Activated CD4-positive, alpha-beta T cell treated with anti-CD3 and anti-CD28 coated beads, Interleukin-2, amount 10 ng/mL, durations not matched to agents 24 days and 14 days (primary cell): ENCODE results near the gene GALNT1. TPM values are rescaled to one million over a fixed set of nuclear protein-coding genes. Genes with fewer than 3 reads are reported as not detected.

Experiments
- DNase-seq: peaks from one replicate; pipeline ENCODE4 v3.0.0; 2022
- H3K27ac Mint-ChIP-seq: one replicate; pipeline ENCODE4 v1.8.0; 2022; ENCODE audit warnings: mild to moderate bottlenecking, mixed read lengths
- H3K27me3 Mint-ChIP-seq: one replicate; pipeline ENCODE4 v1.8.0; 2022; ENCODE audit warnings: mixed read lengths
- H3K36me3 Mint-ChIP-seq: one replicate; pipeline ENCODE4 v1.8.0; 2022; ENCODE audit warnings: low read depth, mild to moderate bottlenecking, mixed read lengths
- H3K4me1 Mint-ChIP-seq: one replicate; pipeline ENCODE4 v1.8.0; 2021; ENCODE audit warnings: mixed read lengths
- H3K4me3 Mint-ChIP-seq: one replicate; pipeline ENCODE4 v1.8.0; 2022; ENCODE audit warnings: mild to moderate bottlenecking, moderate library complexity, mixed read lengths
- H3K9me3 Mint-ChIP-seq: one replicate; pipeline ENCODE4 v1.8.0; 2021; ENCODE audit warnings: mixed read lengths
- intact Hi-C: fragments of 100-400 bp; cut with micrococcal nuclease; formaldehyde crosslinking; loops from one replicate; pipeline ENCODE4 v1.15.1; 2023
- total RNA-seq: library from RNA; stranded (reverse); gene quantifications from 2 replicates; pipeline ENCODE4 v1.2.3, GENCODE V29; 2022

The GALNT1 gene
- total RNA-seq, 1 donor from 2014 or later, result 47.0 TPM

DNA sequence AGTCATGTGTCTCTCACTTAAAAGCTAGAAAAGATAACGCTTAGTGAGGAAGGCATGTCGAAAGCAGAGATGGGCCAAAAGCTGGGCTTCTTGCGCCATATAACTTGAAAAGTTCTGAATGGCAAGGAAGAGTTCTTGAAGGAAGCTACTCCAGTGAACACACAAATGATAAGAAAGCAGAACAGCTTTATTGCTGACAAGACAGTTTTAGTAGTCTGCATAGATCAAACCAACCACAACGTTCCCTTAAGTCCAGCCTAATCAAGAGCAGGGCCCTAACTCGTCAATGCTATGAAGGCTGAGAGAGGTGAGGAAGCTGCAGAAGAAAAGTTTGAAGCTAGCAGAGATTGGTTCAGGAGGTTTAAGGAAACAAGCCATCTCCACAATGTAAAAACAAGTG lies 55.7 kb downstream of the GALNT1 start:
- Mint-ChIP-seq H3K4me3 (no peak overlapping the region), H3K27ac (no peak overlapping the region), H3K27me3 (no peaks in the 10 kb centered on the region), H3K36me3 (peaks cover 1% of the 10 kb centered on the region), H3K9me3 (peaks cover 8% of the 10 kb centered on the region), H3K4me1 (no peaks in the 10 kb centered on the region)
- intact Hi-C loops, result no loop called here
- no peak for DNase-seq

DNA sequence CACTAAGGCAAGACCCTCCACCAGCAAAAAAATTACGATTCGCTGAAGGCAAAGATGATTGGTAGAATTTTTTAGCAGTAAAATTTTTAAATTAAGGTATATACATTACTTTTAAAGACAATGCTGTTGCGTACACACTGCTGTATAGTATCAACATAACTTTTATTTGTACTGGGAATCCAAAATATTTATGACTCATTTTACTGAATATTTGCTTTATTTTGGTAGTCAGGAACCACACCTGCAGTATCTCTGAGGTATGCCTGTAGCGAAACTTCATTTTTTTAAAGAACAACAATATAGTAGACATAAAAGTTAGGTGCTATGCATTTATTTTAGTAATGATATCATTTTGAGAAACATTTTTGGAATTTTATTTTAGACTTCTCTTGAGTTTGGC lies 57.8 kb downstream of the GALNT1 start:
- H3K36me3 Mint-ChIP-seq, result peaks cover 1% of the 10 kb centered on the region
- H3K4me1 Mint-ChIP-seq, result no peaks in the 10 kb centered on the region
- intact Hi-C loops, result no loop called here
- DNase-seq, result no peak
- peaks cover 11% of the 10 kb centered on the region for H3K9me3 Mint-ChIP-seq
- no peak overlapping the region for H3K4me3 Mint-ChIP-seq
- no peaks in the 10 kb centered on the region for H3K27me3 Mint-ChIP-seq
- no peak overlapping the region for H3K27ac Mint-ChIP-seq

DNA sequence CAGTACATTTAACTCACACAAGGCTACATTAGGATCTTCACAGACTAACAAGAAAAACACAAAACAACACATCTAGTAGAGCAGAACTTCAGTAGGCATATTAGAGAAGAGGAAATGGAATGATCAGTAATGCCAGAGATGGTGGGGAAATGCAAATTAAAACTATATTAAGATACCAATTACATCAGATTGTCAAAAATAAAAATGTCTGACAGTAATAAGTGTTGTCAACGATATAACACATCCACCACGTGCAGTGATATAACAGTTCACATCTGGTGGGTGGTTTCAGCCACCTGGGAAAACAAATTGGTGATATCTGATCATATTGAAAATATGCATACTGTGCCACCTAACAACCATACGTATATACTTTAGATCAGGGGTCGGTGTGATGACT lies 59.9 kb downstream of the GALNT1 start:
- intact Hi-C loops, result no loop called here
- no peaks in the 10 kb centered on the region for H3K4me1 Mint-ChIP-seq
- H3K36me3 Mint-ChIP-seq, result peaks cover 1% of the 10 kb centered on the region
- no peak overlapping the region for H3K27ac Mint-ChIP-seq
- H3K4me3 Mint-ChIP-seq, result no peak overlapping the region
- DNase-seq, result no peak
- H3K9me3 Mint-ChIP-seq, result peaks cover 11% of the 10 kb centered on the region
- H3K27me3 Mint-ChIP-seq, result no peaks in the 10 kb centered on the region

DNA sequence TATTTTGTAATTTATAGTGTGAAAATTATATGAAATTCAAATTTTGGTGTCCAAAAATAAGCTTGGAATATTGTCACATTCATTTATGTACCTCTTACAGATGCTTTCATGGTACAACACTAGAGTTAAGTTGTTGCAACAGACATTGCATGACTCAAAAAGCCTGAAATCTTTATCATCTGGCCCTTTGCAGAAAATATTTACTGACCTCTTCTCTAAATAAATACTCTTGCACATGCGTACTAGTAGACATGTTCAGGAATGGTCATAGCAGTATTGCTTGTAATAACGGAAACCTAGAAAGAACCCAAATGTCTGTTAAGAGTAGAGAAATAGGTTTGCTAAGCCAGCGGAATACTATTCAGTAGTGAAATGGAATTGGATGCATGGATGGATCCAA lies 60.4 kb downstream of the GALNT1 start:
- no peak for DNase-seq
- Mint-ChIP-seq H3K27ac (no peak overlapping the region), H3K4me3 (no peak overlapping the region), H3K9me3 (peaks cover 9% of the 10 kb centered on the region), H3K36me3 (peaks cover 1% of the 10 kb centered on the region), H3K4me1 (no peaks in the 10 kb centered on the region), H3K27me3 (no peaks in the 10 kb centered on the region)
- intact Hi-C loops, result no loop called here

DNA sequence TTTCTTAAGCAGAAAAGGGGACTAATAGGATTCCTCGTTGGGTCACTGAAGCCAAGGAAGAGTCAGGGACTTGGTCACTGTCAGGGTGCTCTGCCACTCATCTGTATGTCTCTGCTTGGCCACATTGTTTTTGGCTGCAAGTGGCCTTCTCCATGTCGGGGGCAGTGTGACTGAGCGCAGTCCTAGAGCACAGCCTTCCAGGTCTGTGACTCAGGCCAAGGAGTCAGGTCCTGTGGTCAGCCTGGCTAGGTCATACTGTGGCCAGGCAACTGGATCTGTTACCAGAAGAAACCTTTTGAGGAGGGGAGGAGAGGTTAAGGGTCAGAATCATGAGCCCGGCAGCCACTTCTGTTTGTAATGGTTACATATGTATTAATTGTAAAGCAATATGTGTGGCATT lies 61.3 kb downstream of the GALNT1 start:
- Mint-ChIP-seq H3K4me1 (no peaks in the 10 kb centered on the region), H3K9me3 (peaks cover 10% of the 10 kb centered on the region), H3K36me3 (no peaks in the 10 kb centered on the region), H3K27ac (no peak overlapping the region), H3K4me3 (no peak overlapping the region), H3K27me3 (no peaks in the 10 kb centered on the region)
- intact Hi-C loops, result no loop called here
- no peak for DNase-seq

DNA sequence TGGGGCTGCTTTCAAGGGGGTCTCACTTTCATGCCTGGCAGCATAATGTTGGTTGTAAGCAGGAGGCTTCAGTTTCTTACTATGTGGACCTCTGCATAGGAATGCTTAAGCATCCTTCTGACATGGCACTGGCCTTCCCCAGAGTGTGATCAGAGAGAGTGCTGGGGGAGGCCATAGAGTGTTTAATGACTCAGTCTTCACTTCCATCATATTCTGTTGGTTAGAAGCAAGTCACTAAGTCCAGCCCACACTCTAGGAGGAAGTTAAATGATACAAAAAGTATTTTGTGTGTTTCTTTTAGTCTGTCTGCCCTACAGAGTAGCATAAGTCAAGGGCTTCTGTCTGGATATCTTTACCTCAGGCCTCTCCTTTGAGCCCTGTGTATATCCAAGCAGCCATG lies 64.9 kb downstream of the GALNT1 start:
- no peaks in the 10 kb centered on the region for H3K36me3 Mint-ChIP-seq
- H3K4me1 Mint-ChIP-seq, result no peaks in the 10 kb centered on the region
- intact Hi-C loops, result no loop called here
- DNase-seq, result no peak
- no peaks in the 10 kb centered on the region for H3K27me3 Mint-ChIP-seq
- no peak overlapping the region for H3K27ac Mint-ChIP-seq
- no peak overlapping the region for H3K4me3 Mint-ChIP-seq
- H3K9me3 Mint-ChIP-seq, result peaks cover 8% of the 10 kb centered on the region

DNA sequence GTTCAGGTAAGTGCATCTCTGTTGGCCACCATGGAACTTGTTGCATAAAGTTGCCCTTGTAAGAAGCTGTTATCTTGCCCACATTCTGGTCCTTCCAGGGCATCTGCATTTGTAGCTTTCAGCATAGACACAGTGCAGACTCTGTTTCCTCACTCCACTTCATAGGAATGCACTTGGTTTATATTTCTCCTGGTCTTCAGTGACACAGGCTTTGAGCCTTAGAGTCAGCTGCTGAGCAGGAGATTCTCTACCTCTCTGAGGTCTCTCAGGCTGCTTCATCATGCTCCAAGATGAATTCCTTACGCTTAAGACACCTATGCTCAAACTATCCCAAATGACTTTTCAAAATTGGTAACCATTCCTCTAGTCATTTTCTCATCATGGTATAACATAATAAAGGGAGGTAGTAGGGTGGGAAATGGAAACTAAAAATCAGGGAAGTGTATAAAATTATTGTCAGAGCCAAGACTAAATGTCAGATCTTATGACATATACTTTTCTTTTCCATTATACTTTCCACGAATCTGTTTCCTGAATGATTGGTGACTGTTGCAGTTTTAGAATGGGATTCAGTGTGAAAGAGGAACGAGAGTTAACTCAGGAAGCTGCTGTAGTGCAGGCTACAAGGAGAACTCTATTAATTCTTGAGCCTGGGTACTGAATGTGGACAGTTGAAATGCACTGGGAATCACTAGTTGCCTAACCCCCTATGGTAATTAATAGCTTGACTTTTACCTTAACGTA lies 72.0 kb downstream of the GALNT1 start:
- Mint-ChIP-seq H3K4me1 (no peaks in the 10 kb centered on the region), H3K27ac (no peak overlapping the region), H3K4me3 (no peak overlapping the region), H3K9me3 (no peaks in the 10 kb centered on the region), H3K36me3 (peaks cover 1% of the 10 kb centered on the region), H3K27me3 (no peaks in the 10 kb centered on the region)
- intact Hi-C loops, result no loop called here
- DNase-seq, result no peak

DNA sequence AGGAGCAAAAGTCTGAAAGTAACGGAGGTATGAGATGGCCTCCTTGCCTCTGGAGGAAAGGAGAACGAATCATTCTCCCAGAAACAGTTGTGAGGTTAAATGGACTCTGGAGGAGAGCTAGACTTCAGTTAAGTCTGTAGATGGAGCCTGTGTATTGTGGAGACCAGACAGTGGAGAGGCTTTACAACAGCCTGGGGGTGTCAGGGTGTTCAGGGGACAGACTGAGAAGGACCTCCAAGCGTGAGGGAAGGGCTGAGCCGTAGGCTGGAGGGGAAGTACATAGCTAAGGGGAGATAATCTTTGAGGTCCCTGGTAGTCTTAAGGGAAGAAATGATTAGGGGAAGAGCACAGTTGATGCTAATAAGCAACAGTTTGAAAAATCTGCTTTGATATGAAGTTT lies 76.6 kb downstream of the GALNT1 start:
- DNase-seq, result no peak
- no peaks in the 10 kb centered on the region for H3K27me3 Mint-ChIP-seq
- H3K4me3 Mint-ChIP-seq, result no peak overlapping the region
- H3K4me1 Mint-ChIP-seq, result no peaks in the 10 kb centered on the region
- no peak overlapping the region for H3K27ac Mint-ChIP-seq
- H3K36me3 Mint-ChIP-seq, result peaks cover 4% of the 10 kb centered on the region
- intact Hi-C loops, result no loop called here
- no peaks in the 10 kb centered on the region for H3K9me3 Mint-ChIP-seq

DNA sequence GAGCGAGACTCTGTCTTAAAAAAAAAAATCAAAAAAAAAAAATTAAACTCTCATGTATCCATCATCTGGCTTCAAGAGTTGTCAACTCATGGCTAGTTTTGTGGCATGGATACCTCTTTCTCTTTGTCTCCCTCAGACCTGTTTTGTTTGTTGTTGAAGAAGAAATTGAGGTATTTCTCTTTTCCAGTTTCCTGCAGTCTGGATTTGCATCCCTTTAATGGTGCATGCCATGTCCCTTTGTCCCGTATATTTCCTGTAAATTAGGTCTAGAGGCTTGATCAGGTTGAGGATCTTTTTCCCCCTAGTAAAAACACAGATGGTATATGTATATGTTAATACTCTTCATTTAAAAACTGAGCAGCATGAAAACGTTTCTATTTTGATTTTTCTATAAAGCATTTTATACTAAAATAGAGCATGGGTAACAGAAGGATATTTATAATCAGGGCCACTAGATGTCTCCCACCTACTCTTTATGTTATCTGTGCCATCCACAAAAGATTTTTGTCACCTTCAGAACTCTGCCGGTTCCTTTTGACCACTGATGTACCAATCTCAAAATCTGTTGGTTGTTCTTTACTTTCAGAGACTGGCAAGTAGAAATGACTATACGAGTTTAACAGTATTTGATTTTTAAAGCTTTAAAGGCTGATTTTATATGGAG lies 80.1 kb downstream of the GALNT1 start:
- no peaks in the 10 kb centered on the region for H3K9me3 Mint-ChIP-seq
- intact Hi-C loops, result no loop called here

DNA sequence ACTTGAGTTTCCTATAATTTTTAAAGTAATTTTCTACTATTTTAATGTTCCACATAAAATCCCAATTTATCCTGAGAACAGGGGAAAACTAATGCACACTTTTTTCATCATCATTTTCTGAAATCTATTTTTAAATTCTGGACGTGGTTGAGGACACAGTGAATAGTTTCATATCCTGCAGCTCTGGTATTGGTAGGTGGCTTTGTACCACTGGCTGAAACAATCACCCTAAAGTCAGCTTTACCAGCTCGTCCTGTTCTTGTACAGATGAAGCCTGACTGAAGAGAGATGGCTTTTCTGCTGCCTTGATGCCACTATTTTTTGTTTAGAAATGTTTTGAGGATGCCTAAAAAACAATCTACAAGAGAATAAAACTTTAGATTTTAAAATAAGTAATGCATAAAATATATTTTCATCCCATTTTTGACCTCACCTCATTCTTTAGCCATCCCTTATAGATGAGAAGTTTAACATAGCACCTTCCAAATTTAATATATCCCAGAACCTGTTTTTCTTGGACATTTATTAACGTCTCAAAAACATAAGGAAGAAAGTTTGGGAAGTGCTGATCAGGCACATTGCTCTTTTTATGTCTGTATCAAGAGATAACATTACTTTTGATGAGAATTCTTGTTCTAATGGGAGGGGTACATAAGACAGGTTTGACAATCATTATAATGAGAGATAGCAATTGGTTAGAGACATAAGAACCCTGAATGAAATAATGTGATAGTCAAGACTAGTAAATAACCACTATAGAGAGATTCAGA lies 80.9 kb downstream of the GALNT1 start:
- Mint-ChIP-seq H3K27me3 (no peaks in the 10 kb centered on the region), H3K36me3 (peaks cover 29% of the 10 kb centered on the region), H3K9me3 (no peaks in the 10 kb centered on the region), H3K4me1 (no peaks in the 10 kb centered on the region), H3K4me3 (no peak overlapping the region), H3K27ac (no peak overlapping the region)
- no peak for DNase-seq
- intact Hi-C loops, result no loop called here

More for the DNA sequence above, 80.1 kb downstream of the GALNT1 start:
- Mint-ChIP-seq H3K27ac (no peak overlapping the region), H3K4me1 (no peaks in the 10 kb centered on the region), H3K36me3 (peaks cover 25% of the 10 kb centered on the region), H3K27me3 (no peaks in the 10 kb centered on the region), H3K4me3 (no peak overlapping the region)
- DNase-seq, result no peak

DNA sequence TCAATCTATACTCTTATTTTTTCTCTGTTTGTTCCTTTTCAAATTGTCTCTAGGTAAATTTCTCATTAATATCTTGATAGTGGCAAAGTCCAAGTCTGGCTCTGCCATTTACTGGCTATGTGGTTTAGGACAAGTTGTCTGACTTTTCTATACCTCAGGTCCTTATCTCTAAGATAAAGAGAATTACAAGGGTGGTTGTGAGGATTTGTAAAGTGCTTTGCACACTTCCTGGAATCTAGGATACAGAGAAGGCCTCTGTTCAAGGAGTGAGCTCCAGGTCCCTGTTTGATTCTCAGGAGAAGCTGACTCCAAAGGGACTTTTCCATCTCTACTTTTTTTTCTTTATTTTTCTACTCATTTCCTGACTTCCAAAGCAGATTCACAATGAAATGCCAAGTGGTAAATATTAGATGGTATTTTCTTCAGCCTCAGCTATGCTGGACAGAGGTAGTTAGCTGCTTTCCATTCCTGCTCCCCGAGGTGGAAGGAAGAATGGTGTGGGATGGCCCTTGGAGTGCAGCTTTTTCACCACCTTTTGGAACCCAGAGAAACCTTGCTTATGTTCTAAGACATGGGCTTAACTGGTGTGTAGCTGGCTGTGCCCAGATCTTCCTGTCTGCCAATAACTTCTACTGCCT lies 90.5 kb downstream of the GALNT1 start:
- Mint-ChIP-seq H3K4me1 (no peaks in the 10 kb centered on the region), H3K36me3 (peaks cover 8% of the 10 kb centered on the region), H3K9me3 (no peaks in the 10 kb centered on the region), H3K27ac (no peak overlapping the region), H3K4me3 (no peak overlapping the region), H3K27me3 (no peaks in the 10 kb centered on the region)
- intact Hi-C loops, result no loop called here
- no peak for DNase-seq

DNA sequence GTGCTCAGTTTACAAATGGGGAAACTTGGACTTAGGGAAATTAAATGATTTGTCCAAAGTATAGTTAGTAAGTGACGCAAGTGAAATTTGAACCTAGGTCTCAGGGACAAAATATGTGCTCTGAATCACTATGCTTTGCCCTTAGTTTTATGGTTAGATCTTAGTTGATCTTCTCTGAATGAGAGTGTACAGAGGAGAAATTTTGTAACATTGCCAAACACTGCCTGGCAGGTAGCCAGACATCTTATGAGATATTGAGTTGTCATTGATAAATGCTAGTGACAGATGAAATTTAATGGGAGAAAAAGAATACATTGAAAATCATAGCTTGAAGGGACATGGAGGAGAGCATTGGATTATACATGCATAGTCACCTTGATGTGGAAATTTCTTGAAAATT lies 91.4 kb downstream of the GALNT1 start:
- DNase-seq, result no peak
- Mint-ChIP-seq H3K27ac (no peak overlapping the region), H3K36me3 (peaks cover 1% of the 10 kb centered on the region), H3K4me3 (no peak overlapping the region), H3K9me3 (no peaks in the 10 kb centered on the region), H3K4me1 (no peaks in the 10 kb centered on the region), H3K27me3 (no peaks in the 10 kb centered on the region)
- intact Hi-C loops, result no loop called here

DNA sequence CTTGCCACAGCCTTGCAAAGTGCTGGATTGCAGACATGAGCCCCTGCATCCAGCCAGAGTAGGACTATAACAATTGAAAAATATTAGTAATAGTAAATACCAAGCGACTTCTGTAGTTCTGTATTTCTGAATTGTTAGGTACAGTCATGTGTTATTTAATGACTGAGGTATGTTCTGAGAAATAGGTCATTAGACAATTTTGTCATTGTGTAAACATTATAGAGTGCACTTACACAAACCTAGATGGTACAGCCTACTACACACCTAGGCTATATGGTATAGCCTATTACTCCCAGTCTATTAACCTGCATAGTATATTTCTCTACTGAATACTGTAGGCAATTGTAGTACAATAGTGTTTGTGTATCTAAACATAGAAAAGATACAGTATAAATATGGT lies 92.1 kb downstream of the GALNT1 start:
- Mint-ChIP-seq H3K4me1 (no peaks in the 10 kb centered on the region), H3K27me3 (no peaks in the 10 kb centered on the region), H3K9me3 (no peaks in the 10 kb centered on the region), H3K27ac (no peak overlapping the region), H3K4me3 (no peak overlapping the region), H3K36me3 (peaks cover 1% of the 10 kb centered on the region)
- DNase-seq, result no peak
- intact Hi-C loops, result no loop called here

DNA sequence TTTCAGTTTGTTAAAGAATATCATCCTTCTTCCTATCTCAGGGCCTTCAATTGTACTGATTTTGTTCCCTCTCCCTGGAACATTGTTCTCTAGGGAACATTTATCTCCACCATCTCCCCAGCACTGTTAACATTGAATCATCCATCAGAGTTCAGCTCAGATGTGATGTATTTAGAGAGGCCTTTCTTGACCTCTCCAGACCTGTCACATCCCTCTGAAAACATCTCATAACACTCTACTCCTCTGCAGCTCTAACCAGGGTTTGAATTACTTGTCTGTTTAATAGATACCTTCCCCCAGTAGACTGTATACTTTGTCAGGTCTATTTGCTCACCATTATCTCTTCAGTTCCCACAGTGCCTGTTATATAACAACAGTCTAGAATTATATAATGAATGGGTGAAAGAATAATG lies 98.6 kb downstream of the GALNT1 start:
- Mint-ChIP-seq H3K27me3 (no peaks in the 10 kb centered on the region), H3K4me3 (no peak overlapping the region), H3K27ac (no peak overlapping the region), H3K4me1 (no peaks in the 10 kb centered on the region), H3K9me3 (no peaks in the 10 kb centered on the region), H3K36me3 (peaks cover 11% of the 10 kb centered on the region)
- DNase-seq, result no peak
- intact Hi-C loops, result loop anchor here (10.0 kb wide), 1 partner anchor 105 kb away; no protein-coding TSS in a partner anchor
